Stimulated activated CD8-positive, alpha-beta memory T cell treated with anti-CD3 and anti-CD28 coated beads, Interleukin-12 subunit alpha, Interleukin-12 subunit beta, amount 100 ng/mL, for 1 hour (primary cell): Measurements from ENCODE around the gene SYT5.
"Not testable (repeated sequence)": the region's sequence is repeated elsewhere in the genome, so short reads cannot be mapped to it uniquely, and the experiment has no call there.

Source experiments
- DNase-seq: peaks from one replicate; pipeline ENCODE4 v3.0.0-alpha.2; 2020; ENCODE audit warnings: low read depth

The SYT5 gene

DNA sequence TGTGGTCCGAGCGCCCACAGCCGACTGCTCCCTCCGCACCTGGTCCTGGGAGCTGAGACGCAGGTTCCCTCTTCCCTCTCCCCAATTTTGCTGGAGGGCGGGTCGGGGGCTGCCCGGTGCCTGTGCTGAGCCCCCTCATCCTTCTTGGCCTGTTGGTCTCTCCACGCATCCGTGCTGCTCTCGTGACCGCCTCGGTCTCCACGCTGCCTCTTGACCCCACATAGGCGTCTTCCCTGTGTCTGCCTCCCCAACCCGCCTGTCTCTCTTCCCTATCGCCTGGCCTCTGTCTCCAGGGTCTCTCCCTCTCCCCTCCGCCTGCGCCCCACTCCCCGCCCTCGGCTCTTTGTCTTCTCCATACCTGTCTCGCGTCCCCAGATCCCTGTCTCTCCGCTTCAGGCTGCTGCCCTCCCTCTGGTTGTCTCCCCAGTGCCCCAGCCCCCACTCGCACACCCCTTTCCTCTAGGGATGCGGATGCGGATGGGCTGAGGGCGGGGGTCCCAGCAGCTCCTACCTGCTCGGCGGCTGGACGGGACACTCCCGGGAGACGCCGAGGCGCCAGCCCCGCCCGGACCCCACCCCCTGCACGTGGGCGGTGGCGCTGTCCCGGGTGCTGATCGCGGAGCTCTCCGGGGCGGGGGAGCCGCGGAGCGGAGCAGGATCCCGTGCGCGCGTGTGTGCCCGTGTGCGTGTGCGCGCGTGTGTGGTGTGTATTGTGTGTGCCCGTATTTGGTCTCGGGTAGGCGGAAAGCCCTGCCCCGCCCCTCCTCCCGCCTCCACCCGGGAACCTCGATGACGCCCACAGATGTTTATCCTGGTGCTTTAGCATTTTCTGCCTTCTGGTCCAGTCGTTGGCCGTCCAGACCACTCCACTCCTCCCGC is at the start of gene SYT5:
Gene SYT5 (minus strand): TSS at position 684 of the 879 bp plus-strand sequence. CDS start 1,248 bp downstream, outside the sequence.
- DNase-seq: peak; percentile 29

DNA sequence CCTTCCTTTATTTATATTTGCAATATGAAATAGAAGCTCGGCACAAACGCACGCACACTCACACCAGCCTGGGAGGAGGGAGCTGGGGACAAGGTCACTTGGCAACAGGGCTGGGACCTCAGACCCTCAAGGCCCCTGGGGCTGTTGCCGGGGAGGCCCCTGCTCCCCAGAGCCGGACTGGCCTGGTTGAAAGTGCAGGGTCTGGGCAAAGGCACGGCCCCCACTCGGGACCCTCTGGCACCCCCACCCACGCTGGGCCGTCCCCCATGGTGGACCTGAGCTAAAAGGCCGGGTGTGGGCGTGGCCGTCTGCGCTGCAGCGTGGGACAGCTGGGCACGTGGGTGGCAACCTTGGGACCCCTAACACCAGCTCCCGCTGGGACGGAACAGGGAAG is 49.7 kb upstream of the SYT5 start:
- no peak for DNase-seq

DNA sequence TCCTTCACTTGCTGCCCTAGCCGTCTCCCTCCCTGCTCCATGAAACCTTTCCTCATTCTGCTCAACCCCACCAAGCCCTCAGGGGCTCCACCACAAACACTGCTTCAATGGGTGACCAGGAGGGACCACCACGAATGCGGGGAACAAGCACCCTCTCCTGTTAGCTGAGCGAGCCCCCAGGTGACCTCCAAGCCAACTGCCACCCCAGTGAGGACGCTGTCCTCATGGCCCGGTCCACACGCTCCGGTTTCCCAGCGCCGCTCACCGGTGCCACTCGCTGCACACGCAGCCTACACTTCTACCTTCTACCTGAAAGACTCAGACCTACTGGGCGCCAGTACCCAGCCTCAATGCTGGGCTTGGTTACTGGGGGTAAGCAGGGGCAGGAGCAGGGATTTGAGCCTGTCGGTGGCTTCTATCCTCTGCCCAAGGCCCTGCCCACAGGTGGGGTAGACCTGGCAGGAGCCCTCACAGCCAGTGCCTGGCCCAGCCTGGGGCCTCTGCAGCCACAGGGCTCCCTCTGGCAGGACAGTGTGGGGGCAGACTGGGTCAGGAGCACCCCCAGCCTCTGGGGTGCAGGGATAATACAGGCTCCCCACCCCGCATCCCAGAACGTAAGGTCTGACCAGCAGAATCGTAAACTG is 49.2 kb upstream of the SYT5 start:
- DNase-seq: no peak

DNA sequence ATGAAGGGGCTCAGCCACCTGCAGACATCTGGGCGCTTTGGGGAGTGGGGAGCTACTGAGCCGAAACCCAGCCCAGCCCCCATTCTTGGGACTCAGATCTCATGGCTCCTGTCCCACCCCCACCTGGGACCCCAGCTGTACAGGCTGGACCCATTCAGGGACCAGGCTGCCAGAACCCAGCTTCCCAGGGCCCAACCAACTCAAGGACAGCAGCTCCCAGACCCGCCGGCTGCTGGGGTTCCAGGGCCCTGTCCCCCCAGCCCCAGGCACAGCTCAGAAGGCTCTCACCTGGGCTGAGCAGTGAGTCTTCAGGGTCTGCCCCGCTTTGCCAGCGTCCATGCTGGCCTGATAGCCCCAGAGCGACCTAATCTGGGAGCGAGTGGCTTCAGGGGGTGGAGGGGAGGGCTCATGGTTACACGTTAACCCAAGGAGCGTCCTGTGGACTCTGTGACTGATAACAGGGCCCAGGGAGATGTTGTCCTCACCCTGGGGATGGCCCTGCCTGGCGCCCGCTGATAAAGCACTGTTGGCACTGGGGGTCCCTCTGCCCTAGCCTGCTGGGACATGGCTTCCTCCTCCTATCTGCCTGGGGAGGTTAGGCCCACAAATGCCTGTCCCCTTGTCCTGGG is 48.4 kb upstream of the SYT5 start, which contains the start of gene TMEM86B:
Gene TMEM86B (minus strand): TSS at position 361 of the 629 bp plus-strand sequence. CDS start 22 bp downstream, at position 339.
- no peak for DNase-seq

- no peak for DNase-seq
Observed at GRCh38 chr19:55228015-55228391, 47.9 kb upstream of the SYT5 start.

DNA sequence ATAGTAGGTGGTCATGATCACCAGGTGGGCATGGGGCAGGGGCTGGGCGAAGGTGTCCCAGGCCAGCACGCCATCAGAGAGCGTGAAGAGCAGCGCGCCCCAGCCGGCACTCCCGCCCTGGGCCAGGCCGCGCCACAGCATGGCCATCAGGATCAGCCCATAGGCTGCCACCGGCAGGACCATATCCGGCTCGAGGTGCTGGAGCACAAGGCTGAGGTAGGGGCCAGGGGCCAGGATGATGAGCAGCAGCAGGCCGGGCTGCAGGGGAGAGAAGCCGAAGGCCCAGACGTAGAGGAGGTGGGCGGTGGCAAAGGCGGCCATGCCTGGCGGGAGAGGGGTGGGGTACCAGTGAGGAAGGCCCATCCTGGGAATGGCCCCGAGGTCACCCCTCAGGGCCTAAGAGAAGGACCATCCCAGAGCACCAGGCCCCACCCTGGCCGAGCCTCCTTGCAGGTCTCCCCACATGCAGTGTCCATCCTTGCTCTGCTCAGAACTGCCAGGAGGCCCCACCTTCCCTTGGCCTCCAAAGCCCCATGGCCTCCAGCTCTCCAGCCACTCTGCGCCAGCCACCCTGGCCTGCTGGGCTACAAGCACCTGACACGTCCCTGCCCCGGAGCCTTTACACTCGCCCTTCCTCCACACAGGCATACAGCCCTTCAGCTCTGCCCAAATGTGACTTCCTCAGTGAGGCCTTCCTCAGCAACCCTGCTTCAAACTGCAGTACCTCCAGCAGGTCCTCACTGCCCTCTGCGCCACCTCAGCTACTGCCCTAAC is 47.3 kb upstream of the SYT5 start:
- DNase-seq: no peak

DNA sequence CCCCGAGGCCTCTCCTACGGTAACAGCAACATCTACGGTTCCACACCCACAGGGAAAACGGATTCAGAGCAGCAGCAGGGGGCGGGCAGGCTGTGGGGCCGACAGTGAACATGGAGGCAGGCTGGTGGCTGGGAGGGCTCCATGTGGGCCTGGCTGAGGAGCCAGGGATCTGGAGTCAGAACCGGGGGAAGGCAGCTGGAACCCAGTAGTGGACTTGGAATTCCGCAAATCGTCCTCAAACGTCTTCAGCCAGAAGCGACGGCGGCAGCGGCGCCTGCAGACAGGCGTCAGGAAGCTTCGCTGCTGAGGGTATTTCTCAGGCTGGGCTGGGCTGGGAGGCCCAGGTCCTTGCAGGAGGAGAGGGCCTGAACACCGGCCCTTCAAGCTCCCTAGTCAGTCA is 46.7 kb upstream of the SYT5 start:
- DNase-seq: no peak

- no peak for DNase-seq
Observed at GRCh38 chr19:55226273-55226672, 46.2 kb upstream of the SYT5 start.

- DNase-seq: no peak
Observed at GRCh38 chr19:55225415-55225958, 45.4 kb upstream of the SYT5 start.

GRCh38 chr19:55224679-55225414 is 44.8 kb upstream of the SYT5 start:
- not testable (repeated sequence) for DNase-seq

DNA sequence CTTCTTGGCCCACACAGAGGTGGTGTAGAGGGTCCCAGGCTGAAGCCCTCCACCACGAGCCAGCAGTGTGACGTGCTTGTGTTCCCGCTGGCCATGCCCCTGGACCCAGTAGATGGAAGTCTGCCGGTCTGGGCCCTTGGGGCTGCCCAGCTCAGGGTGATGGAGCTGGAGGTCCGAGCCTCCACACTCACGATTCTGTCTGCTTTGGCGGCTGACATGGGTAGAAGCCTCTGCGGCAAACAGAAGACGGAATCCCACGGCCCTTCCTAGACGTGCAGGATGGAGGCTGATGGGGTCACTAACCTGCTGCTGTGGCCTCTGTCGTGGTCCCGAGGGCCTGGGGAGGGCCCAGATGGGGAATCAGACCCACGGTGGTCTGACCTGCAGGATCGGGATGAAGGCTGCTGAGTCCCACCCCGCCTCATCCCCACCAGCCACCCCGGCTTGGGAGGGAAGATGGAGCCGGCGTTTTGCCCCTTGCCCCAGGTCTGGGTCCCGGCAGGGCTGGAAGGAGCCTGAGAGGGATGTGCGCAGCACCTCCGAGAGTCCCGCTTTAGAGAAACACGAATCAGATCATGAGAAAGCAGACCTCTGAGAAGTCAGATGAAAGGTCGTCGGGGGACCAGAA is 44.1 kb upstream of the SYT5 start:
- no peak for DNase-seq

DNA sequence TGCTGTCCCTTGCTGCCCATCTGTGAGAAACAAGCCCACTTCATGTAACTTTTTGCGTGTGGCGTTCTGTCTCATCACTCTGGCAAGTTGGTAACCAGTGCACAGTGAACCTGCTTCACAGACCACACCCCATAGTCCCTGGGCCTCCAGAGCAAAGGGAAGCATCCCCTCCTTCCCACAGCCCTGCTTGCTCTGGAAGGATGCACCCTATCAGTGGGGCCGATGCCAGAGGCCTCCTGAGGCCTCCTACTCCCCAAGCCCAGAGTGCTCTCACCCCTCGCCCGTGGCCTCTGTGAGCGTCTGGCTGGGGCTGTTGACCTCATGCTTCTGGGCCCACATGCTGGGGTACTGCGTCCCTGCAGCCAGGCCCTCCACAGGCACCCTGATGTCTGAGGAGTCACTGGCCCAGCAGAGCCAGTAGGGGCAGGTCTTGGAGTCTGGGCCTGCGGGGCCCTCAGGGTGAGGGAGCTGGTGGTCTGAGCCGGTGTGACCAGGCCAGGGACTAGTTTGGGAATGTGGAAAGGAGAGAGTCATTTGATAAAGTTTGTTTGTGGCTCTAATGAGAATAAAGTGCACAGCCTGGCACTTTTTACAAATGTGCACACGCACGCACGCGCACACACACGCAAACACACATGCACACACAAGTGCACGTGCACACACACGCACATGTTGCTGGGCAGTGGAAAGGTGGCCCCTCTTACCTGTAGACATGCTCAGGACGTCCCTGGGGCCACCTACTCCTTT is 43.4 kb upstream of the SYT5 start:
- DNase-seq: no peak

DNA sequence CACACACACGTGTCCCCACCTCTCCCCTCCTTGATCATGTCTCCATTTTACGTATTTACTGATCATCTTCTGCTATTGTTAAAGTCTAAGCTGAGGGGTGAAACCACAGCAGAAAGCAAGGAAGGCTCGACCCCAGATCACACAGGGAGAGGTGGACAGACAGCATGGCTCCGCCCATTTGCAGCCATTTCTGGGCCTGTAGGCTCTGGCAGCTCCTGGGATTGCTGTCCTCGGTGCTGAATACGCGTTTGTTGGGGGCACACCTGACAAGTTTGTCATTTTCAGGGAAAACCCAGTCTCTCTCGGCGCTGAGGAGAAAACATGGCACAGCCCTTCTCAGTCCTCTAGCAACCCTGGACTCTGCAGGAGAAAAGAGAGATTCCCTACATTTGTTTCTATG is 40.4 kb upstream of the SYT5 start:
- no peak for DNase-seq

GRCh38 chr19:55216461-55217198 is 36.5 kb upstream of the SYT5 start:
- DNase-seq: no peak

DNA sequence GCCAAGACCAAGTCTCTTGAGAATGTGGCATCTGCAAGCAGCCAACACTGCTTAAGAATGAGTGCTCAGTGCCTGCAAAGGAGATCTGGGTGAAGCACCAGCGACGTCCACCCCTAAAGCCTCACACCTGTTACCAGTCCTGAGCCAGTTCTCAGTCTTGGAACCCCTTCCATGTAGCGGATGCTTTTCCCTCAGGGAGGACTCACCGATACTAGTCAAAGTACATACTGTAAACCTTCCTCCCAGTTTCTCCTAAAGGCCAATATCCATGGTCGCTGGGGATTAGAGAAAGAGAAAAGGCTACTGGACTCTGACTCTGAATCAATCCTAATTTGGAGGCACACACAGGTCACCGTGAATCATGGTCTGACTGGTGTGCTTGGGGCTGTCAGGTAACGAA is 33.5 kb upstream of the SYT5 start:
- DNase-seq: no peak

DNA sequence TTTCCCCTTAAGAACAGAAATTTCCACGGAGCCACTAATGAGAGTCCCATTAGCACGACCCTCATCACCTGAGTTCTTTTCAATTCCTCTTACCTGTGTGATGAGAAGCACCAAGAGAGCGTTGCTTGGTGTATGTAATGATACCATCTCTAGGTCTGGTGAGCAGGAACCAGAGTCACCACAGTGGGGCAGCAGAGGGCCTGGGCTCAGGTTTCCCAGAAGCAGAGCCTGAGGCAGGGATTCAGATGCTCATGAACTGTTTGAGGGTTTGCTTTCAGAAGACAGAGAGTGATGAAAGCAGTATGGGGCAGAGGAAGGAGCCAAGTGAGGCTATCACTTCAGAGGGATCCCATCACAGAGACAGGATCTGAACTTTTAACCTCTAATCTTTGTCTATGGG is 32.4 kb upstream of the SYT5 start:
- DNase-seq: no peak

- no peak for DNase-seq
Observed at GRCh38 chr19:55209693-55210472, 29.8 kb upstream of the SYT5 start.
